ENCODE results near the gene TLR2. TPM values are rescaled to one million over a fixed set of nuclear protein-coding genes. Genes with fewer than 3 reads are reported as not detected.

The TLR2 gene
- total RNA-seq, 1 experiment from 2014 or later, result 1.1 TPM

DNA sequence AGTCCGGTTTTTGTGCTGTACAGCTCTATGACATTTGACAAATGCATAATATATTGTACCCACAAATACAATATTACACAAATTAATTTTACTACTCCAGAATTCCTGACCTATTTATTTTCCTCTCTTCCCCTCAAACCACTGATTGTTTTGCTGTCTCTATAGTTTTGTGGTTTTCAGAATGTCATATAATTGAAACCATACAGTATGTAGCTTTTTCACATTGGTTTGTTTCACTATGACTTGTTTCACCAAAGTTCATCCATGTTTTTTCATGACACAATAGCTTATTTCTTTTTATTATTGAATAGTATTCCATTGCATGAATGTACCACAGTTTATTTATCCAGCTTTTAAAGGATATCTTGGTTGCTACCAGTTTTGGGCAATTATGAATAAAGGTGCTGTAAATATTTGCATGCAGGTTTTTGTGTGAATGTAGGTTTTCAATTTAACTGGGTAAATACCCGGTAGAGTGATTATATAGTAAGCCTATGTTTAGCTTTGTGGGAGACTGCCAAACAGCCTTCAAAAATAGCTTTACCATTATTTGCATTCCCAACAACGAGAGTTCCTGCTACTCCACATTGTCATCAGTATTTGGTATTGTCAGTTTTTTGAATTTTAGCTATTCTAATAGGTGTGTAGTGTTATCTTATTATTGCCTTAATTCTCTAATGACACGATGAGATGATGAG, 49.8 kb downstream of the TLR2 start:
- H3K27ac ChIP-seq (ENCODE audit: low read depth, low read length, poor library complexity, severe bottlenecking), result no peak overlapping the region
- H3K4me3 ChIP-seq (ENCODE audit: low read depth, low read length, poor library complexity, severe bottlenecking), result no peak overlapping the region
- TF ChIP-seq EZH2 (IDR thresholded peaks at IDR 0.05; ENCODE audit: borderline replicate concordance, low read depth, low read length, poor library complexity, severe bottlenecking), result no peak
- TF ChIP-seq, protein P1, sequence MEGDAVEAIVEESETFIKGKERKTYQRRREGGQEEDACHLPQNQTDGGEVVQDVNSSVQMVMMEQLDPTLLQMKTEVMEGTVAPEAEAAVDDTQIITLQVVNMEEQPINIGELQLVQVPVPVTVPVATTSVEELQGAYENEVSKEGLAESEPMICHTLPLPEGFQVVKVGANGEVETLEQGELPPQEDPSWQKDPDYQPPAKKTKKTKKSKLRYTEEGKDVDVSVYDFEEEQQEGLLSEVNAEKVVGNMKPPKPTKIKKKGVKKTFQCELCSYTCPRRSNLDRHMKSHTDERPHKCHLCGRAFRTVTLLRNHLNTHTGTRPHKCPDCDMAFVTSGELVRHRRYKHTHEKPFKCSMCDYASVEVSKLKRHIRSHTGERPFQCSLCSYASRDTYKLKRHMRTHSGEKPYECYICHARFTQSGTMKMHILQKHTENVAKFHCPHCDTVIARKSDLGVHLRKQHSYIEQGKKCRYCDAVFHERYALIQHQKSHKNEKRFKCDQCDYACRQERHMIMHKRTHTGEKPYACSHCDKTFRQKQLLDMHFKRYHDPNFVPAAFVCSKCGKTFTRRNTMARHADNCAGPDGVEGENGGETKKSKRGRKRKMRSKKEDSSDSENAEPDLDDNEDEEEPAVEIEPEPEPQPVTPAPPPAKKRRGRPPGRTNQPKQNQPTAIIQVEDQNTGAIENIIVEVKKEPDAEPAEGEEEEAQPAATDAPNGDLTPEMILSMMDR (conservative IDR thresholded peaks at IDR 0.05; ENCODE audit: low read depth, low read length), result no peak
- no peak for DNase-seq (ENCODE audit: low spot score)
- intact Hi-C loops (cut with micrococcal nuclease; ENCODE audit: unreplicated experiment), result no loop called here
- H3K9me3 ChIP-seq (ENCODE audit: low read depth, low read length, poor library complexity, severe bottlenecking), result no peaks in the 10 kb centered on the region
- H3K4me1 ChIP-seq (ENCODE audit: insufficient read depth, low read length, poor library complexity, severe bottlenecking), result peaks cover 44% of the 10 kb centered on the region
- no TSS peak for BruUV-seq (replicated peaks)
- CTCF ChIA-PET, result no interaction called here
- POLR2A ChIA-PET (ENCODE audit: low non-redundant PET), result no interaction called here
- H3K27me3 ChIP-seq (replicated peaks; ENCODE audit: insufficient read depth, low read depth, low read length, poor library complexity), result no peaks in the 10 kb centered on the region
- no peaks in the 10 kb centered on the region for H3K36me3 ChIP-seq (ENCODE audit: insufficient read depth, low read length, poor library complexity, severe bottlenecking)

DNA sequence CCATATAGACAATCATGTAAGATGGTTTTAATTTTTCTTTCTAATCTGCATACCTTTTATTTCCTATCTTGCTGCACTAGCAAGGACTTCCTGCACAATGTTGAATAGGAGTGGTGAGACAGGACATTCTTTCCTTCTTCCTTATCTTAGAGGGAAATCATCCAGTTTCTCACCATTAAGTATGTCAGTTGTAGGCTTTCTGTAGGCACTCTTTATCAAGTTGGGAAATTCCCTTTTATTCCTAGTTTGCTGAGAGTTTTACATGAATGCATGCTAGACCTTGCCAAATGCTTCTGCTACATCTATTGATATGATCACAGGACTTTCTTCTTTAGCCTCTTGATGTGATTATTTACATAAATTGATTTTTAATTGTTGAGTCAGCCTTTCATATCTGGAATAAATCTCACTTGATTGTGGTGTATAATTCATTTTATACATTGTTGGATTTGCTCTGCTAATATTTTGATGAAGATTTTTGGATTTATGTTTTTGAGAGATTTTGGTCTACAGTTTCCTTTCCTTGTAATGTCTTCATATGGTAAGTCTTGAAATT, 51.9 kb downstream of the TLR2 start:
- BruUV-seq (replicated peaks), result no TSS peak
- H3K9me3 ChIP-seq (ENCODE audit: low read depth, low read length, poor library complexity, severe bottlenecking), result peaks cover 7% of the 10 kb centered on the region
- H3K27ac ChIP-seq (ENCODE audit: low read depth, low read length, poor library complexity, severe bottlenecking), result no peak overlapping the region
- TF ChIP-seq EZH2 (IDR thresholded peaks at IDR 0.05; ENCODE audit: borderline replicate concordance, low read depth, low read length, poor library complexity, severe bottlenecking), result no peak
- TF ChIP-seq, protein P1 (conservative IDR thresholded peaks at IDR 0.05; ENCODE audit: low read depth, low read length), result no peak
- peaks cover 34% of the 10 kb centered on the region for H3K4me1 ChIP-seq (ENCODE audit: insufficient read depth, low read length, poor library complexity, severe bottlenecking)
- no peak overlapping the region for H3K4me3 ChIP-seq (ENCODE audit: low read depth, low read length, poor library complexity, severe bottlenecking)
- ChIA-PET POLR2A (ENCODE audit: low non-redundant PET) (no interaction called here), CTCF (no interaction called here)
- intact Hi-C loops (cut with micrococcal nuclease; ENCODE audit: unreplicated experiment), result no loop called here
- no peaks in the 10 kb centered on the region for H3K27me3 ChIP-seq (replicated peaks; ENCODE audit: insufficient read depth, low read depth, low read length, poor library complexity)
- no peaks in the 10 kb centered on the region for H3K36me3 ChIP-seq (ENCODE audit: insufficient read depth, low read length, poor library complexity, severe bottlenecking)
- no peak for DNase-seq (ENCODE audit: low spot score)

DNA sequence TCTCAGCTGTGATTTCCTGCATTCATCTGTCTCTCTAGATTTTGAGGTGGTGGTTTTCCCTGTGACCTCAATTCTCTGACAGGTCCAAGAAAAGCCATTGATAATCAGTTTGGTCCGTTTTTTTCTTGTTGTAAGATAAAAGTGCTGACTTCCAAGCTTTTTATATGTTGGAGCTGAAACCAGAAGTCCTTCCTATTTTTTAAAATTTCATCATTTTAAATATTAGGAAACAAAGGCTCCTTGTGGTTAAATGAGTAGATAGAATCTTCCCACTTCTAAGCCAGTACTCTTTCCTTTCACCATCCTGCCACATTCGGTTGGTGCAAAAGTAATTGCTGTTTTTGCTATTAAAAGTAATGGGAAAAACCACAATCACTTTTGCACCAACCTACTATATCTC, 57.5 kb downstream of the TLR2 start:
- H3K36me3 ChIP-seq (ENCODE audit: insufficient read depth, low read length, poor library complexity, severe bottlenecking), result no peaks in the 10 kb centered on the region
- DNase-seq (ENCODE audit: low spot score), result no peak
- no peak overlapping the region for H3K27ac ChIP-seq (ENCODE audit: low read depth, low read length, poor library complexity, severe bottlenecking)
- CTCF ChIA-PET, result no interaction called here
- BruUV-seq (replicated peaks), result no TSS peak
- H3K27me3 ChIP-seq (replicated peaks; ENCODE audit: insufficient read depth, low read depth, low read length, poor library complexity), result no peaks in the 10 kb centered on the region
- H3K9me3 ChIP-seq (ENCODE audit: low read depth, low read length, poor library complexity, severe bottlenecking), result peaks cover 9% of the 10 kb centered on the region
- POLR2A ChIA-PET (ENCODE audit: low non-redundant PET), result no interaction called here
- H3K4me3 ChIP-seq (ENCODE audit: low read depth, low read length, poor library complexity, severe bottlenecking), result no peak overlapping the region
- no peaks in the 10 kb centered on the region for H3K4me1 ChIP-seq (ENCODE audit: insufficient read depth, low read length, poor library complexity, severe bottlenecking)
- intact Hi-C loops (cut with micrococcal nuclease; ENCODE audit: unreplicated experiment), result no loop called here
- no peak for TF ChIP-seq EZH2 (IDR thresholded peaks at IDR 0.05; ENCODE audit: borderline replicate concordance, low read depth, low read length, poor library complexity, severe bottlenecking)
- TF ChIP-seq, protein P1 (conservative IDR thresholded peaks at IDR 0.05; ENCODE audit: low read depth, low read length), result no peak
